A673 (cell line): ENCODE measurements around the gene MS4A4A. TPM values are rescaled to one million over a fixed set of nuclear protein-coding genes. Genes with fewer than 3 reads are reported as not detected.

Experiments
- BruUV-seq: library from RNA; stranded (reverse); fragments of 400-500 nt; replicated peaks from 2 replicates; lab custom pipeline; 2021; lab: Mats Ljungman, UMichigan
- CTCF ChIA-PET: fragments of 300-600 bp; sonication (Branson Sonifier 250); formaldehyde crosslinking; loops from one replicate; lab custom pipeline; 2022; ENCODE audit warnings: antibody characterized with exemption; lab: Charles Lee
- POLR2A ChIA-PET: fragments of 300-600 bp; sonication (Branson Sonifier 250); formaldehyde crosslinking; loops from one replicate; lab custom pipeline; 2022; ENCODE audit warnings: antibody characterized with exemption; ENCODE audit not compliant: low non-redundant PET; lab: Charles Lee
- DNase-seq: peaks from one replicate; pipeline ENCODE4 v3.0.0-alpha.2; 2015; ENCODE audit warnings: low spot score
- H3K27ac ChIP-seq: fragments of 200-600 bp; sonication (generic); 2 replicates; pipeline ENCODE4 v1.5.1; 2016; ENCODE audit warnings: mixed run types, low read depth, mild to moderate bottlenecking, mixed read lengths, antibody characterized with exemption, low read length; ENCODE audit not compliant: poor library complexity, severe bottlenecking
- H3K27me3 ChIP-seq: fragments of 200-600 bp; sonication (generic); replicated peaks from 2 replicates; pipeline ENCODE4 v1.6.1; 2017; ENCODE audit warnings: mixed run types, low read depth, mild to moderate bottlenecking, mixed read lengths, antibody characterized with exemption, low read length; ENCODE audit not compliant: insufficient read depth, poor library complexity
- H3K36me3 ChIP-seq: fragments of 200-600 bp; sonication (generic); 2 replicates; pipeline ENCODE4 v1.6.1; 2016; ENCODE audit warnings: mixed run types, mild to moderate bottlenecking, mixed read lengths, antibody characterized with exemption, low read length; ENCODE audit not compliant: insufficient read depth, poor library complexity, severe bottlenecking
- H3K4me1 ChIP-seq: fragments of 200-600 bp; sonication (generic); 2 replicates; pipeline ENCODE4 v1.6.1; 2017; ENCODE audit warnings: mixed run types, mild to moderate bottlenecking, mixed read lengths, antibody characterized with exemption, low read length; ENCODE audit not compliant: insufficient read depth, poor library complexity, severe bottlenecking
- H3K4me3 ChIP-seq: fragments of 200-600 bp; sonication (generic); 2 replicates; pipeline ENCODE4 v1.5.1; 2016; ENCODE audit warnings: low read depth, mixed run types, mild to moderate bottlenecking, mixed read lengths, low read length; ENCODE audit not compliant: poor library complexity, severe bottlenecking
- H3K9me3 ChIP-seq: fragments of 200-600 bp; sonication (generic); 2 replicates; pipeline ENCODE4 v1.6.1; 2016; ENCODE audit warnings: mixed run types, low read depth, mild to moderate bottlenecking, mixed read lengths, antibody characterized with exemption, low read length; ENCODE audit not compliant: poor library complexity, severe bottlenecking
- EZH2 ChIP-seq: fragments of 200-600 bp; sonication (generic); IDR thresholded peaks from 2 replicates; pipeline ENCODE4 v1.6.1; 2017; ENCODE audit warnings: borderline replicate concordance, low read depth, mild to moderate bottlenecking, mixed read lengths, antibody characterized with exemption, low read length; ENCODE audit not compliant: poor library complexity, severe bottlenecking
- intact Hi-C: fragments of 100-400 bp; cut with micrococcal nuclease; formaldehyde crosslinking; loops from one replicate; pipeline ENCODE4 v1.10.0; 2022; ENCODE audit not compliant: unreplicated experiment
- total RNA-seq: library from RNA; stranded (reverse); gene quantifications from 2 replicates; pipeline ENCODE4 v1.2.3, GENCODE V29; 2021
- TF ChIP-seq, protein P1 (sequence below): fragments of 300-800, 200-600 bp; sonication (generic); conservative IDR thresholded peaks from 2 replicates; pipeline ENCODE4 v1.5.1; 2017; ENCODE audit warnings: low read depth, mild to moderate bottlenecking, antibody characterized with exemption, low read length, moderate library complexity, mixed read lengths

MS4A4A gene
- total RNA-seq, 1 experiment from 2014 or later: not detected

DNA sequence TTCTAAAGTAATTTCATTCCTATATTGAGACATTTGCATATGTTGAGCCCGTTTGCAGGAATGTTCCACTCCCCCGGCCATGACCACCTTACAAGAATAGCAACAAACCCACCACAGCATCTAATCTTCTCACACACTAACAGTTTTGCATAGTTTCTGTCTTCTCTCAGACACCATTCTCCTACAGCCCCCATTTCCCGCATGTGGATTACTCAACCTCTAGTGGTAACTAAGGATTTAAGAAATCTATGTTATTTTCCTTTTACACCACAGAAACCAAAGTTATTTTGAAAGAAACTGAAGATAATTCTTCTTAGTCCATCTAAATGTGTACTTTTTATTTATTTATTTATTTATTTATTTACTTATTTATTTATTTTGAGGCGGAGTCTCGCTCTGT lies 39.8 kb upstream of the MS4A4A start:
- H3K4me1 ChIP-seq: no peaks in the 10 kb centered on the region
- intact Hi-C loops: no loop called here
- no peak overlapping the region for H3K4me3 ChIP-seq
- peaks cover 38% of the 10 kb centered on the region for H3K27me3 ChIP-seq
- no peak for DNase-seq
- no peak overlapping the region for H3K27ac ChIP-seq
- CTCF ChIA-PET: no interaction called here
- no peaks in the 10 kb centered on the region for H3K9me3 ChIP-seq
- H3K36me3 ChIP-seq: no peaks in the 10 kb centered on the region
- BruUV-seq: no TSS peak
- TF ChIP-seq, protein P1, sequence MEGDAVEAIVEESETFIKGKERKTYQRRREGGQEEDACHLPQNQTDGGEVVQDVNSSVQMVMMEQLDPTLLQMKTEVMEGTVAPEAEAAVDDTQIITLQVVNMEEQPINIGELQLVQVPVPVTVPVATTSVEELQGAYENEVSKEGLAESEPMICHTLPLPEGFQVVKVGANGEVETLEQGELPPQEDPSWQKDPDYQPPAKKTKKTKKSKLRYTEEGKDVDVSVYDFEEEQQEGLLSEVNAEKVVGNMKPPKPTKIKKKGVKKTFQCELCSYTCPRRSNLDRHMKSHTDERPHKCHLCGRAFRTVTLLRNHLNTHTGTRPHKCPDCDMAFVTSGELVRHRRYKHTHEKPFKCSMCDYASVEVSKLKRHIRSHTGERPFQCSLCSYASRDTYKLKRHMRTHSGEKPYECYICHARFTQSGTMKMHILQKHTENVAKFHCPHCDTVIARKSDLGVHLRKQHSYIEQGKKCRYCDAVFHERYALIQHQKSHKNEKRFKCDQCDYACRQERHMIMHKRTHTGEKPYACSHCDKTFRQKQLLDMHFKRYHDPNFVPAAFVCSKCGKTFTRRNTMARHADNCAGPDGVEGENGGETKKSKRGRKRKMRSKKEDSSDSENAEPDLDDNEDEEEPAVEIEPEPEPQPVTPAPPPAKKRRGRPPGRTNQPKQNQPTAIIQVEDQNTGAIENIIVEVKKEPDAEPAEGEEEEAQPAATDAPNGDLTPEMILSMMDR: no peak
- POLR2A ChIA-PET: no interaction called here

DNA sequence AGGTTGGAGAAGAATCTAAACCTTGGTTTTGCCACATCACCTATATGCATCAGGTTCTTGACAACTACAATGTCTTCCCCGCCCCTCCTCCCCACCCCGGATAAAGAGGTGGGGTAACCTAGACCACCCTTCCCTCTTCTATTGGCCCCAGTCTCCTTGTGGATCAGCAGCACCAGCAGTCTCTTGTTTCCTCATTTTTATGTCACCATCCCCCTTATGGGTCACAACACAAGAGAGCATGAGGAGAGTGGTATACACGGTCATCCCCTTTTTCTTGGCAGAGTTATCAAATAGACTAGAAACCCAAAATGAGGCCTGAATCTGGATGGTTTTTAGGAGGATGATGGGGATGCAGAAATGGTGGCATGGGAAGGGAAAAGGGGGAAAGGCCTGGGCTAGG lies 38.7 kb upstream of the MS4A4A start:
- intact Hi-C loops: no loop called here
- Histone ChIP-seq H3K27ac (no peak overlapping the region), H3K4me3 (no peak overlapping the region), H3K27me3 (peaks cover 41% of the 10 kb centered on the region), H3K9me3 (no peaks in the 10 kb centered on the region), H3K36me3 (no peaks in the 10 kb centered on the region), H3K4me1 (no peaks in the 10 kb centered on the region)
- DNase-seq: no peak
- ChIA-PET POLR2A (no interaction called here), CTCF (no interaction called here)
- no TSS peak for BruUV-seq
- TF ChIP-seq EZH2: no peak
- TF ChIP-seq, protein P1: no peak

DNA sequence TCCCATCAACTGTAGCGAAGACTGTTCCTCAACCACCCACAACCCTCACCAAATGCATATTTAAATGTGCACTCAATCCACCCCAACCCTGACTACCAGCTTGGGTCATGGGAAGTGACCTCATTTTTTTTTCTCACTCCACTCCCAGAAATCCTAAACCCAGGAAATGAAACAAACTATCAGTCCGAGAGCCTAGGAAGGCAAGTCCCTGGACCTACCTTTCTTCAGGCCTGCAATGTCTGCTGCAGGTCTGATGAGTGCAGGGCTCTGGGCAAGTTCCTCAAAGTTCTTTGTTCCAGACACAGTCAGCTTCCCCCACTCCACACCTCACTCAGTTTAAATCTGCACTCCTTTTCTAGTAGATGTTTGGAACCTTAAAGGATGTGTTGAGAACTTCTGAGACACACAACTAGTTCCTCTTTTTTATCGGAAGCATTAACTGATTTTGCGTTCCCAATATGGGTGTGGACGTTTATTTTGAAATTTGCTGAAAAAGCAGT lies 37.7 kb upstream of the MS4A4A start, which contains the start of gene MS4A4E:
Gene MS4A4E, minus strand, starts transcription at position 398 of the 500 bp plus-strand sequence. CDS start 13,082 bp downstream, outside the sequence.
- no TSS peak for BruUV-seq
- DNase-seq: no peak

More for the DNA sequence above, 37.7 kb upstream of the MS4A4A start, which contains the start of gene MS4A4E:
- Histone ChIP-seq H3K9me3 (no peaks in the 10 kb centered on the region), H3K27ac (no peak within 1 kb of the TSS), H3K4me1 (no peaks in the 10 kb centered on the region), H3K27me3 (peaks cover 32% of the 10 kb centered on the region), H3K4me3 (no peak within 1 kb of the TSS), H3K36me3 (no peaks in the 10 kb centered on the region)
- ChIA-PET CTCF (no interaction called here), POLR2A (no interaction called here)
- intact Hi-C loops: no loop called here
- TF ChIP-seq, protein P1: no peak
- TF ChIP-seq EZH2: no peak
